Karpas-422 (cell line): Measurements from ENCODE around the gene CARD6. TPM values are rescaled to one million over a fixed set of nuclear protein-coding genes. Genes with fewer than 3 reads are reported as not detected.
"Not testable (repeated sequence)": the region's sequence is repeated elsewhere in the genome, so short reads cannot be mapped to it uniquely, and the experiment has no call there.

Experiments used
- DNase-seq: peaks from one replicate; pipeline ENCODE4 v3.0.0-alpha.2; 2015
- H2AFZ ChIP-seq: fragments of 200-600 bp; sonication (generic); 2 replicates; pipeline ENCODE4 v1.6.1; 2014; ENCODE audit warnings: antibody characterized with exemption, low read length, mixed read lengths
- H3K27ac ChIP-seq: fragments of 200-600 bp; sonication (generic); 2 replicates; pipeline ENCODE4 v1.5.1; 2014; ENCODE audit warnings: mild to moderate bottlenecking, low read length, moderate library complexity
- H3K27me3 ChIP-seq: fragments of 200-600 bp; sonication (generic); 2 replicates; pipeline ENCODE4 v1.6.1; 2014; ENCODE audit warnings: low read length, mixed read lengths
- H3K36me3 ChIP-seq: fragments of 200-600 bp; sonication (generic); 2 replicates; pipeline ENCODE4 v1.6.1; 2014; ENCODE audit warnings: low read length, mixed read lengths; ENCODE audit not compliant: insufficient read depth
- H3K4me1 ChIP-seq: fragments of 200-600 bp; sonication (generic); 2 replicates; pipeline ENCODE4 v1.6.1; 2014; ENCODE audit warnings: mild to moderate bottlenecking, low read length, mixed read lengths
- H3K4me2 ChIP-seq: fragments of 200-600 bp; sonication (generic); 2 replicates; pipeline ENCODE4 v1.6.1; 2014; ENCODE audit warnings: low read length, low read depth, mild to moderate bottlenecking; ENCODE audit not compliant: poor library complexity, severe bottlenecking
- H3K4me3 ChIP-seq: fragments of 200-600 bp; sonication (generic); 2 replicates; pipeline ENCODE4 v1.5.1; 2014; ENCODE audit warnings: mild to moderate bottlenecking, antibody characterized with exemption, low read length, mixed read lengths
- H3K79me2 ChIP-seq: fragments of 200-600 bp; sonication (generic); 2 replicates; pipeline ENCODE4 v1.6.1; 2014; ENCODE audit warnings: mild to moderate bottlenecking, low read length, mixed read lengths
- H3K9ac ChIP-seq: fragments of 200-600 bp; sonication (generic); 2 replicates; pipeline ENCODE4 v1.6.0; 2014; ENCODE audit warnings: low read length
- H3K9me2 ChIP-seq: fragments of 200-600 bp; sonication (generic), shearing (Covaris generic); replicated peaks from 2 replicates; pipeline ENCODE4 v1.6.0; 2014; ENCODE audit warnings: mild to moderate bottlenecking, low read length, moderate library complexity; ENCODE audit not compliant: insufficient read depth
- H3K9me3 ChIP-seq: fragments of 300-700, 200-600 bp; sonication (generic); 2 replicates; pipeline ENCODE4 v1.6.1; 2014; ENCODE audit warnings: low read length, mixed read lengths
- H4K20me1 ChIP-seq: fragments of 200-600 bp; sonication (generic); 2 replicates; pipeline ENCODE4 v1.6.1; 2014; ENCODE audit warnings: mild to moderate bottlenecking, antibody characterized with exemption, low read length, low read depth; ENCODE audit not compliant: insufficient read depth
- total RNA-seq: library from RNA; depleted of rRNA; stranded (reverse); fragments of >200 nt; shearing (Covaris generic); gene quantifications from 2 replicates; pipeline ENCODE4 v1.2.3, GENCODE V29; 2014; ENCODE audit warnings: low replicate concordance

The CARD6 gene
- total RNA-seq, 1 experiment from 2014 or later: 1.0 TPM

DNA sequence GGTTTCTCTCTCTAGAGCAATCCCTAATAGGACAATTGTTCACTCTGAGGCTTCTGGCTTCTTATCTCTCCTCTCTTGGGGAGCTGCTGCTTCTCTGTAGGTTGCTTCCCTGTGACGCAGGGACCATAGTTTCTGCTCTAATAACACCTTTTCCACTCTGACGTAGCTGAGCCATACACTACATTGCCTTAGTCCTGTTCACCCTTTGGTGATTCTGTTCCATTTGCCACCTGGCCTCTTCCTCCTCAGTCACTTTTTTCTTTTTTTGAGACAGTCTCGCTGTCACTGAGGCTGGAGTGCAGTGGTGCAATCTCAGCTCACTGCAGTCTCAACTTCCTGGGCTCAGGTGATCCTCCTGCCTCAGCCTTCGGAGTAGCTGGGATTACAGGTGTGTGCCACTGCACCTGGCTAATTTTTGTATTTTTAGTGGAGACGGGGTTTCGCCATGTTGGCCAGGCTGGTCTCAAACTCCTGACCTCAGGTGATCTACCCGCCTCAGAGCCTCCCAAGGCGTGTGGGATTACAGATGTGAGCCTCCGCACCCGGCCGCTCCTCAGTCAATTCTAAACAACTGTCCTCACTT lies 15.6 kb upstream of the CARD6 start:
- peaks cover 30% of the 10 kb centered on the region; the same call in 1 of the 2 replicates for H4K20me1 ChIP-seq
- H2AFZ ChIP-seq, H3K9ac ChIP-seq, H3K4me1 ChIP-seq, H3K9me2 ChIP-seq, H3K4me3 ChIP-seq, H3K4me2 ChIP-seq, H3K27ac ChIP-seq, H3K79me2 ChIP-seq, H3K9me3 ChIP-seq, H3K27me3 ChIP-seq: not testable (repeated sequence)
- DNase-seq: peak; percentile 73
- peaks cover 38% of the 10 kb centered on the region for H3K36me3 ChIP-seq

DNA sequence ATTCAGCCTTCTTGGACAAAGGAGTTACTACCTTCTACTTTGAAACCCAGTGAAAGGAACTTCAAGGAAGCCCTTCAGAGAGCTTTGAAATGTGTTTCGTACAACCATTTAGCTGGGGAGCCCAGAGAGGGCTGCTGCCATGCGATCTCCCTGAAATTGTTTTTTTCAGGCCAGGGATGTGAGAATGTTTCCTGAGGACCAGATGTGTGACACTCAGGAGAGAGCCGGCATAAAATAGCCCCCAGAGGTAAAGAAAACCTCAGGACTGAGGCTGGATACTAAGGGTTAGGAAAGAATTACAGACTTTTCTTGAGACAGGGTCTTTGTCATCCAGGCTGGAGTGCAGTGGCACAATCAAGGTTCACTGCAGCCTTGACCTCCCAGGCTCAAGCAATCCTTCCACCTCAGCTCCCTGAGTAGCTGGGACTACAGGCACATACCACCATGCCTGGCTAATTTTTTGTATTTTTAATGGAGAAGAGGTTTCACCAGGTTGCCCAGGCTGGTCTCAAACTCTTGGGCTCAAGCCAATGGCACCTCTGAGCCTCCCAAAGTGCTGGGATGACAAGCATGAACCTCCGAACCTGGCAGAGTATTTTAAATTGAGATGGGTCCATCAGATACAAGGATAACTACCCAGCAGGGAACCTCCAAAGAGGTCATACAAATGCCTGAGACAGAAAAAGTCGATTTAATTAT lies 14.5 kb upstream of the CARD6 start:
- H3K4me2 ChIP-seq: no peak overlapping the region
- H3K27ac ChIP-seq: no peak overlapping the region
- H3K27me3 ChIP-seq: no peaks in the 10 kb centered on the region
- no peak overlapping the region for H2AFZ ChIP-seq
- H3K9ac ChIP-seq: no peak overlapping the region
- DNase-seq: peak; percentile 41
- H3K4me3 ChIP-seq: no peak overlapping the region
- H3K79me2 ChIP-seq: peaks cover 3% of the 10 kb centered on the region
- peaks cover 34% of the 10 kb centered on the region for H4K20me1 ChIP-seq
- H3K9me2 ChIP-seq: no peaks in the 10 kb centered on the region
- H3K4me1 ChIP-seq: peaks cover 2% of the 10 kb centered on the region; the same call in 1 of the 2 replicates
- H3K9me3 ChIP-seq: no peaks in the 10 kb centered on the region
- peaks cover 49% of the 10 kb centered on the region for H3K36me3 ChIP-seq

DNA sequence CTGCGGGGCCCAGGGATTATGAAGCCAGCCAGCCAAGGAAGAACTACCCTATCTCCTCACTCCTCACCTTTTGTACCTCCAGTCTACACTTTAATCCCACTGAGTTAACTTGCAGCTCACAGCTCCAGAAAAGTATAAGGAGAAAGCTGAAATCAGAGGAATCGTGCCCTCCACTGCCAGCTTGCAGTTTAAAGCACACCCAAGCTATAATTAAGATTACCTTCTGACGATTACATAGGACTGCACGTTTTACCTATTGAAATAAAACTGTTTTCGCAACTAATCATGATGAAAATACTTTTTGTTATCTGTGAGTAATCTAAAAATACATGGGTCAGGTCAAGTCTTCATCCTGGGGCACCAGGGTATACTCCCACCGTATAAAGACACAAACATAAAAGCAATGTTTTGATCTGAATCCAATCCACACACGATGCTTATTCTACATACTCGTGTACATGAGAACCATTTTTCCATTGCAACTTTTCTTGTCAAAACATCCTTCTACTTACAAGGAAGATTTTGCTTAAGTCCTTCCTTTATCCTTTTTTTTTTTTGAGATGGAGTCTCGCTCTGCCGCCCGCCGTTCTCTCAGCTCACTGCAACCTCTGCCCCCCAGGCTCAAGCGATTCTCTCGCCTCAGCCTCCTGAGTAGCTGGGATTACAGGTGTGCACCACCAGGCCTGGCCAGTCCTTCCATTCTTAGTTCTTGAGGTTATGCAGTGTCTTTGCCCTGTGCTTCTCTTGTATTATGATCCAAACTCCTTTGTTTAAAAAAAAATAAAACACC lies 13.8 kb upstream of the CARD6 start:
- Histone ChIP-seq H3K9me3 (no peaks in the 10 kb centered on the region), H3K79me2 (peaks cover 10% of the 10 kb centered on the region), H3K4me2 (no peak overlapping the region), H3K4me3 (no peak overlapping the region), H4K20me1 (peaks cover 42% of the 10 kb centered on the region), H3K4me1 (peaks cover 8% of the 10 kb centered on the region; the same call in 1 of the 2 replicates), H3K27me3 (no peaks in the 10 kb centered on the region), H3K27ac (no peak overlapping the region), H3K36me3 (peaks cover 57% of the 10 kb centered on the region), H2AFZ (no peak overlapping the region), H3K9me2 (no peaks in the 10 kb centered on the region), H3K9ac (no peak overlapping the region)
- peak; percentile 46 for DNase-seq

DNA sequence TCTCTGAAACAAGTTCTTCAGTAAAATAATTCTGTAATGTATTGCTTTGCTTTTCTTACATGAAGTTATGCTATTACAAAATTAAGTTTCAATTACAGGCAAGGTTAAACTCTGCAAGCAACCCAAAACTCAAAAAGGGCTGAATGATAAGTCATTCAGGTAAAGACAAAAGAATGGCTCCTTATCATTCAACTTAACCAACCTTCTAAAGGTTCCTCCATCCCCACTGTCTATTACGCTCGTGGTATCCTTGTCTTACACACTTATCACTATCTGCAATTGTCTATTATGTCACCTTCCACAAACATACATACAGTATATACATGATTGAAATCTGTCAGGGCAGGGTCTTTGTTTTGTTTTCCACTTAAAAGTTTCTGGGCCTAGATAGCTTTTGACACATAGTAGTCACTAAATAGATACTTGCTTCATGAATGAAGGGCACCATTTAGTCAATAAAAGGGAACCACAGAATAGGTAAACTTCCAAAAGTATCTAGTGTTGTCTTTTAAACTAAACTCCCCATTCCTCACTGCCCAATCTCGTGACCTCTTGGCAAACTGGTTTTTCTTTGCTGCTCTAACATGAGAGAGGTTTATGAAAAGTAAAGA lies 13.0 kb upstream of the CARD6 start:
- no peak overlapping the region for H3K27ac ChIP-seq
- H3K79me2 ChIP-seq: peaks cover 18% of the 10 kb centered on the region
- H3K4me2 ChIP-seq: no peak overlapping the region
- H3K4me1 ChIP-seq: peaks cover 15% of the 10 kb centered on the region
- no peaks in the 10 kb centered on the region for H3K9me2 ChIP-seq
- H3K4me3 ChIP-seq: no peak overlapping the region
- no peaks in the 10 kb centered on the region for H3K27me3 ChIP-seq
- H3K36me3 ChIP-seq: peaks cover 64% of the 10 kb centered on the region
- H4K20me1 ChIP-seq: peaks cover 49% of the 10 kb centered on the region
- no peak overlapping the region for H3K9ac ChIP-seq
- no peak for DNase-seq
- H2AFZ ChIP-seq: no peak overlapping the region
- no peaks in the 10 kb centered on the region for H3K9me3 ChIP-seq

DNA sequence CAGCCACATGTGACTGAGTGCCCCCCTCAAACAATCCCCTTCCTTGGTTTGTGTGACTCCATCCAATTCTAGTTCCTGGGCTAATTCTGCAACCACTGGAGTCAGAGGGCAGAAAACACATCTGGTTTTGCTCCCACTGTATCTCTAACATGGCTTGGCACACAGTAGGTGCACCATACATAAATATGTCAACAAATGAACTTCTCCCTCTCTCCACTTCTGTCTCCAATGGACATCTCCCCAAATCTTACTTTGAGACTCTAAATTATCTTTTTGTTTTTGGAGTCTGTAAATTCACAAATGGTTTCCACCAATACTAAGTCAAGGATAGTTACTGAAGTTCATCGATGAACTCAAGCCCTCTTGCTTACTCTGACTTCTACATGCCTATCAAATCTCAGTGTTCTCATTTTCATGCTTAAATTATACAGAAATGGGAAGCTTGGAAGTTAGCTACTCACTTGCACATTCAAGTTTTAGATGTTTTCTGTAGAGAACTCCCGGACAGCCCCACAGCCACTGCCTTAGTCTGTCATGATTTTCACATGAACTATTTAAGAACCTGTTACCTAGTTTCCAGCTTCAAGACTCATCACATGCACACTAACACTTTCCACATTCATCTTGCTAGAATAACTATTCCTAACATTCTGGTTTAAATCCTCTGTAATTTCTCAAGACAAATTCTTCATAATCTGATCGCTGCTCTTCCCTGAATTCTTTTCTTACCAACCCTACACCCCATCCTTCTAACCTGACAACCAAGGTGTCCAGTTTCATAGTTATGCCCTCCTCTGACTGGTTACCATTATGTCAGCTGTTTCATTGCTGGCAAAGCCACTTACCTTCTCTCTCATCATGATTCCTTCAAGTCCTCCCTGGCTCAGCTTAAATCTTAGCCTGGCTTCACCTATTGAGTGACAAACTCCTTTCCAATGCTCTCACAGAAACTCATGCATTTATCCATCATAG lies 12.2 kb upstream of the CARD6 start:
- Histone ChIP-seq H3K79me2 (peaks cover 26% of the 10 kb centered on the region), H3K4me3 (no peak overlapping the region)

DNA sequence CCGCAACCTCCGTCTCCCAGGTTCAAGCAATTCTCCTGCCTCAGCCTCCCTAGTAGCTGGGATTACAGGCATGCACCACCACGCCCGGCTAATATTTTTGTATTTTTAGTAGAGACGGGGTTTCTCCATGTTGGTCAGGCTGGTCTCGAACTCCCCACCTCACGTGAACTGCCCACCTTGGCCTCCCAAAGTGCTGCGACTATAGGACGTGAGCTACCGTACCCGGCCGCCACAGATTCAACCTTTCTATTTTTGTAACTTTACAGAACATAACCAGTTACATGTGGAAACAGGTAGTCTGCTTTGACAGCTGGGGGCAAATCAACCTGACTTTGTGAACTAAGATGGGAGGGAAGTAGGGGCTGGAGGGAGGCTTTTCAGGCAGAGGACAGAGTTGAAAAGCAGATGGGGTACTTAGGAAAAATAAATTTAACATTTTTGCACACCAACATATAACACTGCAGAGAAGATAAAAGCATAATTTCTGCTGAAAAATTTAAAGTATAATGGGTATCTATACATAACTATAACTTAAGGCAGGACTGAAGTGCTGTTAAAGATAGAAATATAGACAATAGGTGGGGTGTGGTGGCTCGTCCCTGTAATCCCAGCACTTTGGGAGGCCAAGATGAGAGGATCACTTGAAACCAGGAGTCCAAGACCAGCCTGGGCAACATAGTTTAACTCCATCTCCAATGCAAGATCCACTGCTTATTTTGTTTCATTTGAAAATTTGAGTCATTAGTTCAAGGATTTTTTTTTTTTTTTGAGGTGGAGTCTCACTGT lies 11.2 kb upstream of the CARD6 start:
- H2AFZ ChIP-seq: no peak overlapping the region
- H3K4me1 ChIP-seq: peaks cover 25% of the 10 kb centered on the region
- H3K4me2 ChIP-seq: no peak overlapping the region
- H3K9me3 ChIP-seq: no peaks in the 10 kb centered on the region
- H3K27me3 ChIP-seq: no peaks in the 10 kb centered on the region
- H3K79me2 ChIP-seq: peaks cover 36% of the 10 kb centered on the region
- no peak overlapping the region for H3K4me3 ChIP-seq
- peaks cover 66% of the 10 kb centered on the region for H4K20me1 ChIP-seq
- no peak overlapping the region for H3K27ac ChIP-seq
- no peak for DNase-seq
- peaks cover 81% of the 10 kb centered on the region for H3K36me3 ChIP-seq
- no peak overlapping the region for H3K9ac ChIP-seq
- no peaks in the 10 kb centered on the region for H3K9me2 ChIP-seq

More for the DNA sequence above, 12.2 kb upstream of the CARD6 start:
- peak; percentile 57 for DNase-seq
- H2AFZ ChIP-seq: no peak overlapping the region
- H3K27ac ChIP-seq: no peak overlapping the region
- H3K9ac ChIP-seq: no peak overlapping the region
- peaks cover 73% of the 10 kb centered on the region for H3K36me3 ChIP-seq
- no peaks in the 10 kb centered on the region for H3K27me3 ChIP-seq
- H3K4me2 ChIP-seq: no peak overlapping the region
- H3K9me3 ChIP-seq: no peaks in the 10 kb centered on the region
- peaks cover 24% of the 10 kb centered on the region for H3K4me1 ChIP-seq
- peaks cover 58% of the 10 kb centered on the region for H4K20me1 ChIP-seq
- H3K9me2 ChIP-seq: no peaks in the 10 kb centered on the region
